Activated CD8-positive, alpha-beta memory T cell treated with anti-CD3 and anti-CD28 coated beads for 36 hours (primary cell): ENCODE measurements around the gene E2F6. TPM values are rescaled to one million over a fixed set of nuclear protein-coding genes. Genes with fewer than 3 reads are reported as not detected.
"Not testable (repeated sequence)": the region's sequence is repeated elsewhere in the genome, so short reads cannot be mapped to it uniquely, and the experiment has no call there.

Source experiments
- CTCF ChIA-PET: fragments of 350-600 bp; sonication (Branson Sonifier 250); formaldehyde crosslinking; loops from one replicate; lab custom pipeline; 2021; ENCODE audit warnings: antibody characterized with exemption; lab: Charles Lee
- POLR2A ChIA-PET: fragments of 350-600 bp; sonication (Branson Sonifier 250); formaldehyde crosslinking; loops from one replicate; lab custom pipeline; 2021; ENCODE audit warnings: antibody characterized with exemption; lab: Charles Lee
- total RNA-seq, 2 experiments: library from RNA; stranded (reverse); gene quantifications; one replicate each; pipeline ENCODE4 v1.2.3, GENCODE V29; 2021

E2F6 gene
- total RNA-seq, 2 experiments from 2014 or later = 15.6 to 15.7 TPM

DNA sequence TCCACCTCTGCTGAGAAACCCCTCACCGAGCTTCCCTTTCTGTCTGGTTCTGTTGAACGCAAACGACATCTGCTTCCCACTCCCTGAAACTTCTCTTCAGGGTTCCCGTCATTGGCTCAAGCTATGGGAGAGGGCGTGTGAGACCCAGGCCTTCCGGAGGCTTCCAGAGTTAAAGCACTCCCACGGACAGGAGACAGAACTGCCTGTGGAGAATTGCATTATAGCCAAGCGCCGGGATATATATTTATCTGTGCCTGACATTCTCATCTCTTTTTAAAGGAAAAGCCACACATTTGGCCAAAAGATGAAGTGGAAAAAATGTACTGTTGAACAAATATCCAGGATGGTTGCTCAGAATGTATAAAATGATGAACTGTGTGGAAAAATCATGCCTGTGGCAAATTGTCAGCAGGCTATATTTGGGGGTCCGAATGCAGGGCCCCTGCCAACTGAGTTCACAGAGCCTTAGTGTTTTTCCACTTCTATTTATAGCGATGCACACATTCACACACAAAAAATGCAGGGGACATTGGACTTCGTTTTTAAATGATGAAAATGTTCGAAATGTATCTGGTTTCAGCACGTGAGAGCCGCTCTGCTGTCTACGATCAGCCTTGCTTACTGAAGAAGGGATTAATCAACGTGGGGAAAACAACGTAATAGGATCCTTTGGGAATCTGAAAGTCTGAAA lies 59.5 kb downstream of the E2F6 start:
- ChIA-PET POLR2A (no interaction called here), CTCF (interaction anchor here (1.2 kb wide), 1 partner anchor 274 kb away, joined by 4 read pairs; a partner anchor contains a TSS)

- POLR2A ChIA-PET = no interaction called here
- CTCF ChIA-PET = interaction anchor here (1.2 kb wide), 1 partner anchor 273 kb away, joined by 4 read pairs; a partner anchor contains a TSS
Measured at GRCh38 chr2:11405599-11406266, 60.2 kb downstream of the E2F6 start.

- POLR2A ChIA-PET = not testable (repeated sequence)
- CTCF ChIA-PET = interaction anchor here (0.6 to 1.2 kb wide), 2 partner anchors 272 to 280 kb away, joined by 3 to 4 read pairs; a partner anchor contains a TSS
Measured at GRCh38 chr2:11405074-11405406, 60.9 kb downstream of the E2F6 start.

DNA sequence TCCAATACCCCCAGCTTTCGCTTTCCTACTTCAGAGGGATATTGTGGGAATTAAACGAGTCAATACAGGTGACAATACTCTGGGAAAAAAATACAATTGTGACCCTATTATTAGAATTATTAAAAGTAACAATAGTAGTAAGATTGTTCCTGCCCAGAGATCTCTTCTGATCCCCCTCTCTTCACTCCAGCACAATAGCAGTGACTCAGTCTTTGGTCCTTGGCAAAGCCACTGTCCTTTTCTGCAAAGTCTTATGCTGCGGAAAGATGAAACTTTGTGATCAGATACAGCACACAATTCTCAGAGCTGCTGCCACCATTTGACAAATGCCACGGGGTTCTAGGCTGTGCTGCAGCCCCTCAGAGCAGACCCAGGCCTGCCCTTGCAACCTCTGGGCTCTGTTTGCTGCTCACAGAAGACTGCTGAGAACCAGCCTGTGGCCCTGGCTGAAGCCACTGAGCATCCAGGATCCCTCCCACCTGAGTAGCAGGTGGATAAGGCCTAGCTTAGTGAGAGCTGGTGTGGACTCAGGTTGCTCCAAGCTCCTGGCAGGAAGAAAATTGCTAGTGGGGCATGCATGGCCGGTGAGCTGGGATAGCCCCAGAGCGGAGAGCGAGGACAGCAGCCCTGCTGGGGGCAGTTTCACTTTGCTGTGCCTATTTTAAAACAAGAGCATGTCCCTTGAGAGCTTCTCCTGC lies 61.4 kb downstream of the E2F6 start:
- POLR2A ChIA-PET = no interaction called here
- CTCF ChIA-PET = interaction anchor here (0.6 kb wide), 1 partner anchor 280 kb away, joined by 3 read pairs; no protein-coding TSS in a partner anchor

DNA sequence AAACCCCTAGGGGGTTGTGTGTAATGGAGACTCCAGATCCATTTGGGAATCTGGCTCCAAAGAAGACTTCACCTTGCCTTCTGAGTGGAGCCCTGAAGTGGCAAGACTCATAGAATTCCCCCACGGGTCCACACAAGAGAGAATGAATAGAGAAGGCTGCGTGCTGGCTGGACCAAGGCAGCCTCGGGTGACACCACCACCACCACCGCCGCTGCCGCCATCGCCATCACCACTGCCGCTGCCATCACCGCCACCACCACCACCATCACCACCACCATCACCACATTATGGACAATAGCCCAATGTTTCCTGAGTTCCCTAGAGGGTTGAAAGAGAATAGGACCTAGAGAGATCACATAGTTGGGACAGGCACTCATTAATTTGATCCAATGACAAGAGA lies 63.5 kb downstream of the E2F6 start:
- ChIA-PET POLR2A (no interaction called here), CTCF (no interaction called here)

- ChIA-PET POLR2A (no interaction called here), CTCF (no interaction called here)
Measured at GRCh38 chr2:11399438-11399762, 66.6 kb downstream of the E2F6 start.

- ChIA-PET POLR2A (no interaction called here), CTCF (no interaction called here)
Measured at GRCh38 chr2:11398750-11399437, 67.1 kb downstream of the E2F6 start.

GRCh38 chr2:11397513-11397912 lies 68.4 kb downstream of the E2F6 start:
- ChIA-PET POLR2A (no interaction called here), CTCF (no interaction called here)

- CTCF ChIA-PET = no interaction called here
- POLR2A ChIA-PET = no interaction called here
Measured at GRCh38 chr2:11396467-11397445, 69.2 kb downstream of the E2F6 start.

GRCh38 chr2:11396021-11396420 lies 69.9 kb downstream of the E2F6 start:
- ChIA-PET POLR2A (no interaction called here), CTCF (no interaction called here)

DNA sequence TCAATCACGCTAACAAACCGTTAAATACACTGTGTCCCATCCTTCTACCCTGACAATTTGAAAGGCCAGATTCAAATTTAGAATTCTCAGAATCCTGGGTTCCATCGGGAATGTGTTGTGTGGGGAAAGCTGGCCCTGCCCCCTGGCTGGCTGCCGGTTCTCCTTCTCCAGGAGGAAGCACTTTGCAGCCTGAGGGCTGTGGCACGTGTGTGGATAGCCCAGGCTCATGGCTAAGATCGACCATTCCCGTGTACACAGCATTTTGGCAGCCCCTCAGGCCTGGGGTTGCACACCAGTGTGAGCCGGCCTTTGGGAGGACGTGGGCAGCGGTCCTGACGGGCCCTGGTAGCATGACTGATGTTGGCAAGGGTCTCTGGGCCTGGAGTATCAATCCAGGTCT lies 70.6 kb downstream of the E2F6 start:
- CTCF ChIA-PET = no interaction called here

More for the DNA sequence above, 70.6 kb downstream of the E2F6 start:
- POLR2A ChIA-PET = no interaction called here

Other genes starting within 250 kb of the E2F6 start
- 10 to 100 TPM; 20.7 to 20.8 TPM for gene ROCK2, start 121.5 kb downstream of the E2F6 start, total RNA-seq
- under 1 TPM; 0.30 to 0.86 TPM for gene GREB1, start 67.9 kb upstream of the E2F6 start, total RNA-seq
- not detected for gene NTSR2, start 204.0 kb upstream of the E2F6 start, total RNA-seq